Activated CD4-positive, alpha-beta T cell treated with anti-CD3 and anti-CD28 coated beads for 4 hours (primary cell): ENCODE results near the gene PBX3.

Source experiments
- DNase-seq, 2 donors: peaks; one replicate each; pipeline ENCODE4 v3.0.0-alpha.2; 2020

Gene PBX3

DNA sequence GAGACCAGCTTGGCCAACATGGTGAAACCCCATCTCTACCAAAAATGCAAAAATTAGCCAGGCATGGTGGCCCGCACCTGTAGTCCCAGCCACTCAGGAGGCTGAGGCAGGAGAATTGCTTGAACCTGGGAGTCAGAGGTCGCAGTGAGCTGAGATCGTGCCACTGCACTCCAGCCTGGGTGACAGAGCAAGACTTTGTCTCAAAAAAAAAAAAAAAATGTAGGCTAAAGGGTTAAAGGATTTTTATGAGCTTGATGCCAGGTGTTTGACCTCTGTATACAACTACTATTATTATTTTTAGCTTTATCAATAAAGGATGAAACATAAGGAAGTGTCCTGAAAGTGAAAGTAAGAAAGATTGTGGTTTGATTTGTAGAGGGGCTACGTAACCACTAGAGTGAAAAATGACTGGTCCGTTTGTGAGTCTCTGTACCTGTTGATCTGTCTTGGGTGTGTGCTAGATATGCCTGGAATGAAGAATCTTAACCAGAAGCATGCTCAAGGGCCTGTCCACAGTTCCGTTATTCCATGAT lies 76.8 kb downstream of the PBX3 start:
- peak; percentile 9 to 16 for DNase-seq

DNA sequence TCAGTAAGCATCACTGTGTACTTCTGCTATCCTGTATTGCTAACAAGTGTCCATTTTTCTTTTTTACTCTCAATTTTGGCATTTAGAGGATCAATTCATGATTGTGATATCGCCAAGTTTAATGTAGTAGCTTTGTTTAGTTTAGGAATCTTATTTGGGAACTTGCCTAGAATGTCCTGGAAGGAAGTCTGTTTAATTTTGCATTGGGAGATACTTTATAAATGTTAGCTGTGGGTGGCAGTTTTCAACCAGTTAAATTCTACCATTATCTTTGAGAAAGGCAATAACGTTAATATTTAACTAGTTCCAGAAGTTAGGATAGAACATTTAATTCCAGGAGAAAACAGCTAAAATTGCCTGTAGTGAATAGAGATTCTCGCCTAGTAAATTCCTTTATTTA lies 78.6 kb downstream of the PBX3 start:
- no peak for DNase-seq

DNA sequence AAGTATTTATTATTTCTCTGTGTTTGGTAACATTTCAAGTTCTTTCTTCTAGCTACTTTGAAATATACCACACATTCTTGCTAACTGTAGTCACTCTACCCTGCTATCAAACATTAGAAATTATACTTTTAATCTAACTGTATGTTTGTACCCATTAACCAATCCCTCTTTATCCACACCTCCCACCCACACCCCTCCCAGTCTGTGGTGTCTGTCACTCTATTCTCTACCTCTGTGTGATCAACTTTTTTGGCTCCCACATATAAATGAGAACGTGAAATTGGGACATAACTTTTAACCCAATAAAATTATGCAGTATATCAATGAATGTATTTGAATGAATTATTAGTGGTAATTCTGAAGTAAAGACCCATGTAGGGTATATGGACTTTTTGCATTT lies 79.7 kb downstream of the PBX3 start:
- DNase-seq = no peak

DNA sequence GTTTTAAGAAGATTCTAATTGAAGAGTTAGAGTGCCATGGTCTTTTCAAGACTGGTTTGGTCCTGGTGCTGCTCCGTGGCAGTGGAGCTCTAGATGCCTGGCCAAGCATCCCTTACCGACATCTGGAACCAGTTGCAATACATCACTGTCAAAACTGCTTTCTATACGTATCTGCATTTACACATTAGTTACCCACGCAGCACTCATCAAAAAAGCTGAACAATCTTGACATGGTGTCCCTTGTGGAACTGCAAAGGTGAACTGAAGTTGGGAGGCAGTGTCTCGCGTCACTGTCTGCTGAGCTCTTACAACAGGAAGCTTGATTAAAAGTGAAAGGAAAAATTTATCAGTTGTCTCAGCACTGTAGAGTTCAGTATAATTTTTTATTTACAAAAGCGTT lies 82.6 kb downstream of the PBX3 start:
- DNase-seq = peak; percentile 52 to 55

DNA sequence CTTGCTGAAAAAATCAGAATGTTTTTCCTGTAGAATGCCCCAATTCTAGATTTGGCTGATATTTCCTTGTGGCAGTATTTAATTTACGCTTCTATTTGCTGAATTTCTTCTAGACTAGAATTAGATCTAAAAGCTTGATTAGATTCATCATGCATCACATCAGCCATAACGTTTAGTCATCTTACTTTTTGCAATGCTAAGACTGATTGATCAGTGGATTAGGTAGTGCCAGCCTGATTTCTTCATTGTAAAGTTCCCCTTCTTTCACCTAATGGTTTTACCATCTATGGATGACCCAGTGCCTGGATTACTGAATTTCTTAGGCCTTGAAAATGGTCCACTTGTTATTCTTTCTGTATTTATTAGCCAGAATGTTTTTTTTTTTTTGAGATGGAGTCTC lies 83.9 kb downstream of the PBX3 start:
- no peak for DNase-seq

DNA sequence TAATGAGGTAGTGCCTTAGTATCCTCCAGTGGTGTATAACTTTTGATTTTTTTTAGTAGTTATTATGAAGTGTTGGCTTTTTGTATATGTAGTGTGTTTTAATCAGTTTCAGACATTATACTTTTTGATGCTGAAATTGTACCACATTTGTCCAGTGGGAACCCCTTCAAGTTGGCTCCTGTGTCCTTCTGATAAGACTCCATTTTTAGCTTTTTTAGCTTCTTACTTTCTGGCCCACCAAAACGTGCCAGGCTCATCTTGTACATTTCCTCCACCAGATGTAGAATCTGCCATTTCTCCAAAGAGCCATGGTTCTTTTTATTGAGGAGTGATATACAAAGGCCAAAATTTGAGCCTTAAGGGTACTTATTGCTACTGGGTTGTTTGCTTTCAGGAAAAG lies 84.4 kb downstream of the PBX3 start:
- DNase-seq = no peak

DNA sequence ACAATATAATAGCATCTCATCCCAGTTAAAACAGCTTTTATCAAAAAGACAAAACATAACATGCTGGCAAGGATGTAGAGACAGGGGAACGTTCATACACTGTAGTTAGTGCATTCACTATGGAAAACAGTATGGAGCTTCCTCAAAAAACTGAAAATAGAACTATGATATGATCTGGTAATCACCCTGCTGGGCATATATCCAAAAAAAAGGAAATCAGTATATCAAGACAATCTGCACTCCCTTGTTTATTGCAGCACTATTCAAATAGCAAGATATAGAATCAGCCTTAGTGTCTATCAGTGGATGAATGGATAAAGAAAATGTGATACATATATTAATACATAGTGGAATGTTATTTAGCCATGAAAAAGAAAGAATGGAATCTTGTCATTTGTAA lies 88.5 kb downstream of the PBX3 start:
- DNase-seq = no peak

DNA sequence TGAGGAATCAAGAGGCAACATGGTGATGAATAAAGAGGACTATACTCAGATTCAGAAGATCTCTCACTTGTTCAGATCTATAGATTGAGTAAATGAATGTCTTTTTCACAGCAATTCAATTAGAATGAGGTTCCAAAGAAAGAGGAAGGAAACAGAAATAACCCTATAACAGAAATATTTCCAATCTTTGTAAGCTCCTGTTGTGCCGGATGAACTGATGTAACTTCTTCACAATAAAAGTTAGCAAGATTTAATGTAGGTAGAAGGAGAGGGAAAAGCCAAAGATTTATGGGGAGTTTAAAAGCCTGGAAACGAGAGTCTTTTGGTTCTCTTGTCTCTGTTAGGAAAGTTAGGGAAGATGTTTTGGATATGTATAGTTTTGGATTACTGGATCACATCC lies 92.1 kb downstream of the PBX3 start:
- no peak for DNase-seq

DNA sequence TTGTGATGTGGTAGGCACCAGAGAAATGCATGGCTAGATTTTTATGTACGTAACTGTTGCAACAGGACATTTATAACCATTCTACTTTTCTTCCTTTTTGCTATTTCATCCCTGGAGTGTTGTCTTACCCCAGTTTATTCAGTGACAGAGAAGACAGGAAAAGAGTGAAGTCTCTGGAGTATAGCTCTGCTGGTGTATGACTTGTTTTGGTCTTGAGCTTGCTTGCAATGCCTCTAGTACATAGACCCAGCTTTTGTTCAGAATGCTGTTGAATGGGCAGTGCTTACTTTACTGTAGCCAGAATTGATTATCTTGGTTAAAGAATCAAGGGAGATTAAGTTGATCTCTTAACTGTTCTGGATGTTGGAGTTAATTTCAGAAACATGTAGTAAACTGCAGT lies 94.3 kb downstream of the PBX3 start:
- no peak for DNase-seq

DNA sequence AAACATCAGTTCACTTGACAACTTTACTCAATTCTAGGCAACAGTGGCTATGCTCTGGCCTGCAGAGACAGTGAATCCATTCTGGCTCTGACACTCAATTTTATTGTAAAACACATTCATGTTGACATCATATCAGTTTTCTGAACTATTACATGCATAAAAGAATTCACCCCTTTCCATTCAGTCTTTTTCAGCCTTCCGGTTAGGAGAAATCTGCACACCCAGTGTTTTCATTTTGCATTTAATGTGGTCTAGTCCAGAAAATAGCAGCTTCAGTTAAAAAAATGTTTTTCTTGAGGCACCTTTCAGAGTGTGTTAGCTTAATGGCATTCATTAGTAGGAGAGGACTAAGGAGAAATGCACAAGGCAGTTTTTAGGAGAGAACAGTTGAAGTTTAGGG lies 95.1 kb downstream of the PBX3 start:
- no peak for DNase-seq

DNA sequence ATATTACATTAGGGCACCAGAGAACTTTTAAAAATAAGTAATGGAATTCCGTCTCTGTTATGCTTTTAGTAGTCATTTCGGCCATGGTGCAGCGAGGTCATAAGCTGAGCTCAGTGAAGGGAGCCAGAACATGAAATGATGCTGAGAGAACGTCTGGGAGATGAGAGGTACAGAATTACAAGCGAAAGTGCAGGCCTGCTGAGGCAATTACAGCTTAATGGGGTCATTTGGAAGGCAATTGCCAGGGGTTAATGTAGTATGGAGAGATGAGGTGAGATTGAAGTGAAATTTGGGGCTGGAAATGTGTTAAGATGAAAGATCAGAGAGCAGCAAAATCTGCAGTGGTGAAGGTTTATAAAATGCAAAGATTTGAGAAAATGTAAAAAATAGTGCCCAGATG lies 96.5 kb downstream of the PBX3 start:
- DNase-seq = no peak

DNA sequence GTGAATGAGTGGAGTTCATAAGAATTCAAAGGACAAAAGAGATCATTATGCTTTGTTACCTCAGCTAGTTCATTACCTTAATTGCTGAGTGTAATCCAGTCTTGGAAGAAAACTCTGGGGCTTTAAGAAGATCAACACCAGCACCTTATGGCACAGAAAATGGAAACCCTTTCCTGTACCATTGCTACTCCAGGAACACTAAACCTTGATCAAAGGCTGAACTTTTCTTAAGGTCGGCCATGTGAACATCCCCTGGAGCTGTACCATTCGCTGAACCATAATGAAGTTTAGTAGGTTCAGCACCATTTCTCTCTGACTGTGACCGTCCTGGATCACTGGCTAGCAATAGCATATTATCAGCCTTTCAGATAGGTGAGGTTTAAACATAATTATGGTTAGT lies 97.4 kb downstream of the PBX3 start:
- DNase-seq = no peak

DNA sequence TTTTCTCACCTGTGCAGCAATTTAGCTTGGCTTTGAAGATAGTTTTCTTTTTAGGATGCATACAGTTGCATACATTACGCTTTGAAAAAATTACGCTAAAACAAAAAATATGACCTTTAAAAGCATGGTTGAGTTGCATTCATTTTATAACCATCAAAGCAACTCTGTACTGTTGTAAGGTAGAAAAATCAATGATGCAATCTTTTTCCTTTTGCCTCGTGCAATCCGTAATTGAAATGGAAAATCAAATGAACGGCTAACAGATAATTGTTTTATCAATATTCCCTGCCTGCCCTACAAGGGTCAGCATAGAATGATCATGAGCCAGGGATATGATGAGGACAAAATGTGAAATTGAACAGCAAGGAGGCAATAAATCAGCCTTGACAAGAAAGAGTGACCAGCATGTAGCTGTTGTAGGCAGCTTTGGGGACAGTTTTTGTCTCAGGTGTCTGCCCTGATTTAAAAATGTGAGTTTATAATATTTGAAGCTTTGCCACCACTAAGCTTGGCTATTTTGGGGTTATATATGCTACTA lies 98.2 kb downstream of the PBX3 start:
- no peak for DNase-seq

DNA sequence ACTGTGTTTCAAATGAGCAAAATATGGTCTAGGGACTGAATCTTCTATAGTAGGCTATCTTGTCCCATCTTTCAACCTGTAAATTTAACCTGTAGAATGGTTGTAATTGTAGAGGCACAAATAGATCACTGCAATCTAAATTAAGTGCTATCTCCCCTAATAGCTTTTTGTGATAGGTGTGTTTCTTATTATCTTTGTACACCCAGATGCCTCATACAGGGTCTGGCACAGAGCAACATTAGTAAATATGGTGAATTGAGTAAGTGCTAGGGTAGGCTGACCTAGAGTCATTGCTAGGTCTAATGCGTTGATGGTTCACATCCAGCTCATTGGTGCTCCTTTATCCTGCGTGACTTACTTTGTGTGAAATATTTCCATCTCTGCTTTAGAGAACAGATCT lies 100.6 kb downstream of the PBX3 start:
- DNase-seq = no peak

DNA sequence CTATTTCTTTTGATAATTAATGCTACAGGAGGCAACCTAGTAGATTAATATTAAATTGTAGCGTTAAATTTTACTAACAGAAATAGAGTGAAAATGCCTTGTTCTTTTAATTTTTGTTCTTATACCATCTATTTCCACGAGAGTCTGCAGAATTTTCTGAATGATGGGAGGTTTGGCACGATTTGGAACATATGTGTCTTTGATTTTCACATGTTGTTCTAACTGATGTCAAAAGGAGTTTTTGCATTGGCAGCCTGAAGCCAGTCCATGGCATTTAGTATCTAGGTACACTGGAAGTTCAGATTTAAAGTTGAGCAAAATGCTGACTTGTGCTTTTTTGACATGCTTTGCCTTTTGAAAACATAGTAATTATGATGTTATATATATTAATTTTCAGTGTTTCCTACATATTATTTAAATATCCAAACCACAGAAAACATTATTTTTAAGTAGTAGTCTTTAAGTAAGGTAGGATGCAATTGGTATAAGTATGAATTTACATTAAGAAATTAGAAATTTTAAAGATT lies 103.0 kb downstream of the PBX3 start:
- DNase-seq = no peak

DNA sequence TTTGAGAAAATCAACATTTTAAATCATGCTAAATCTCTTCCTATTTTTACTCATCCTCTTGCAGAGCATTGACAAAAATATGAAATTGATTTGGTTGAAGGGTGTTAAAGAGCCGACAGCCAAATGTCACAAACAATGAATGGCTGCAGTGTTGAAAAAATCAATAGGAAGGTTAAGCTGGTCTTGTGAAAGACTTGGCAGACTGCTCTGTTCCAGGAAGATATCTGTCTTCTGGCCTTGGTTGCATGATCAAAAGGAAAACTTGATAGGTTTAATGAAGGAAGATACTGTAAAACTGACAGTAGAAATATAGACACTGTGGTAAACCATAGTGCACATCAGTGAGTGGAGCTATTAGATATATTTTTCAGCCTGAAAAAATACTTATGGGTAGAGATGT lies 103.6 kb downstream of the PBX3 start:
- DNase-seq = no peak

DNA sequence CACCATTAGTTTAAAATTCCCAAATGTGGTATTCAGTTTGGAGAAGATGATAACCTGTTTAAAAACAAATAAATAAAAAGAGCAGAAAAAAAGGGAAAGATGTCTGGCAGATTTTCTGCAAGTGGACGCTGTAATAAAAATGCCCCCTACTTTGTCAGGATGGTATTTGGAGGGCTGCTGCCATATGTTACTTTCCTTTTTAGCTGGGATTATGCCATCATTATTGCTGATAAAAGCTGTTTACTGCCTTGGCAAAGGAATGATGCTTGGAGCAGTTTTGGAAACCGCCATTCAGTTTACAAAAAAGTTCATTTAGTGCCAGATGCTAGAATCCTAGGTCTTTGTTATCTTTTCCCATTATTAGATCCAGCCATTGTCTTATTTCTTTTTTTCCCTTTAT lies 104.8 kb downstream of the PBX3 start:
- DNase-seq = no peak

DNA sequence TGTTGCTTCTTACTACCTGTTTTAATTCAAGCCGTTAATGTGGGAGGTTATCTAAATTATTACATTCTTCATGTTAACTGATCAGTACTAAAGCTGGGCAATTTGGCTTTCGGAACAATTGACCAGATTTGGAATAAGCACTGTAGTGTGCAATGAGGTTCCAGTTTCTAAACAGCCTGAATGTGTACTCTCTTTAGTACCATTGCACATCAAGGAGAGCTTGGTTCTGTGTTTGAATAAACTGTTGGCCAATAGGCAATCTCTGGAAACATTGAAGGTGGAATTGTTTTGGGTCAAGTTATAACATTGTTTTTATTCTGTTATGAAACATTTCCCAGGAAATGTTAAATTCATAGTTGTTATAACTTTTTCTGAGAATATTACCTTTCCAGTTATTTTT lies 105.2 kb downstream of the PBX3 start:
- DNase-seq = no peak

DNA sequence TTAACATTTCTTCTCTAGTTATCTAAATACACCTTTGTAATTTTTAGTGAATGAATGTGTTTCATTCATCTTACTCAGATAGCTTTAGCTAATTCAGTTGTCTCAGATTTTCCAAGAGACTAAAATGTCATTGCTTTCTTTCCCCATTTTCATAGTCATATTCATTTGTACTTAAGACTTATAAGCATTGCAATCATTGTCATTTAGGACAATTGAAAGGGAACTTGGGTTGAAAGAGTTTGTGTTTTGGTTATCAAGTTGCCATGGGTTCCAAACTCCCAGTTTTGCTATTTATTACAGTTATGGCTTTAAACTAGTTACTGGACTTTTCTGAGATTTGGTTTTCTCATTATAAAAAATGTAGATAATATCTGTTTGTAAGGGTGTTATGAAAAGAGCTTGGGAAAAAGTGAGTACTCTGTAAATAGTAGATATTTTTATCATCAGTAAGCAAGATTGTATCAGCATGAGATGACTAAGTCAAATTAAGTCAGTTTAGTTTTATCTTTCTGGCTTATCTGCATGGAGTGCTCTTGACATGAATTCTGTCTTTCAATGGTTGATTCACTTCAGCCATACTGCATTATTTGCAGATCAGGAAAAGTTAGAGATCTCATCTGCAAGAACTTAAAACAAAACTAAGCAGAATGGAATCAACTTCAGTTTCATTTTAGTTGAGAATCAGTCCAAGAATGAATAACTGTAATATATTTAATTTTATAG lies 107.5 kb downstream of the PBX3 start:
- no peak for DNase-seq

DNA sequence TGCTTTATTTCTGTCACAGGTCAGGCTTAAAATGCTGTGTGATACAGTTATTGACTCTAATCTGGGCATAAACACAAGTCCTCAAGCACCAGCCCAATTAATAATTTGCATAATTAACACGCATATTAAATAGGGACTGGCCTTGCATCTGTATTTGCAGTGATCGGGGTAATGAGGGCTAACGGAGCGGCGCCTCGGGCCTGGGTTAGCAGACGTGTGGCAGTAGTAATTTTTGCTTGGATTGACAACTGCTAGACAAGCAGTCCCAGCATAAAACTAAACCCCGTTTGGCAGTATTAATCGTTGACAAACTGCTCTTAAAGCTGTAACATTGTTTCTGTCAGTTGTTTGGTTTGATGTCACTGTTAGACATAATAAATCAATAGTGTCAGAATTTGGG lies 109.2 kb downstream of the PBX3 start:
- DNase-seq = no peak

DNA sequence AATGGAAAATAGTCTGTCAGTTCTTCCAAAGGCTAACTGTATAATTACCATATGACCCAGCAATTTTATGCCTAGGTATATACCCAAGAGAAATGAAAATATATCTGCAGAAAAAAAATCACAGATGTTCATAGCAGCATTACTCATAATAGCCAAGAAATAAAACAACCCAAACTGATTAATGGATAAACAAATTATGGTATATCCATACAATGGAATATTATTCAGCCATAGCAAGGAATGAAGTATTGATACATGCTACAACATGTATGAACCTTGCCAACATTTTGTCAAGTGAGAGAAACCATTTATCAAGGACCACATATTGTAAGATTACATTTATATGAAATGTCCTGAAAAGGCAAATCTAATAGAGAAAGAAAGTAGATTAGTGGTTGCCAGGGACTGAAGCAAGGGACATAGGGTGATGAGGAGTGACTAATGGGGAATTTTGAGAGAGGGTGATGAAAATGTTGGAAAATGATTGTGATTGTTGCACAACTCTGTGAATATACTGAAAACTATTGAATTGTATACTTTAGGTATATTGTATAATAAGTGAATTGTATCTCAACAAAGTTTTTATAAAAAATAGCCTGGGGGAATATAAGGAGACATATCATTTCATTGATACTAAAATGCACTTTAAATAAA lies 114.4 kb downstream of the PBX3 start:
- DNase-seq = no peak

DNA sequence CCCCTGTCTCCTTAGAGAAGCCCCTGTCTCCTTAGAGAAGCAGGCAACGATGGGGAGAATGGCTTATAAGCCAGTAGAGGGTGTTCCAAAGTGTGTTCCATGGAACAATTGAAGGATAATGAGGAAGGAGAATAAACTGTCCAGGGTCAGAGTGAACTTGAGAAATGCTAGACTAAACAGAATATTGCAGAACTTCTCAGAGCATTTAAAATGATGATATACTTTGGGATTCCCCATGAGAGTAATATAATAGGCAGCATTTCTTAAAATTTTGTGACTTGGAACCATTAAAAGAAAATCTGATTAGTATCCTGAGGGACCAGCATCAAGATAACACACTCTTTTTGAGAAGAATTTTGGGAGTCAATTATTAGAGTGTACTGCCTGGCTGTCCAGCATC lies 116.8 kb downstream of the PBX3 start:
- DNase-seq = no peak

DNA sequence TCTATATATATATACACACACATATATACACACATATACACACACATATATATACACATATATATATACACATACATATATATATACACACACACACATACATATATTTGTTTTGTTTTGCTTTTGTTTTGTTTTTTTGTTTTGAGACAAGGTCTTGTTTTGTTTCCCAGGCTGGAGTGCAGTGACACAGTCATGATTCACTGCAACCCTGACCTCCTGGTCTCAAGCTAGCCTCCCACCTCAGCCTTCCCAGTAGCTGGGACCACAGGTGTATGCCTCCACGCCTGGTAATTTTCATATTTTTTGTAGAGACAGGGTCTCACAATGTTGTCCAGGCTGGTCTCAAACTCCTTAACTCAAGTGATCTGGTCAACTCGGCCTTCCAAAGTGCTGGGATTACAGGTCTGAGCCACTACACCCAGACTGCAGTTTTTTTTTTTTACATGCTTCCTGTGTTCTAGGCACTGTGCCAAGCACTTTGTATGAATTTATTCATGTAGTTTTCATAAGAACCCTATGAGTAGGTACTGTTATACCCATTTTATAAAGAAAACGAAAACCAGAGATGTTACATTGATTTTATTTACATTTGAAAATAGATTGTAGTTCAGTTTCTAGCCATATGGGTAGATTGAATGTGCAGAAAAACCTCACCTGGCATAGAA lies 120.7 kb downstream of the PBX3 start:
- DNase-seq = no peak

DNA sequence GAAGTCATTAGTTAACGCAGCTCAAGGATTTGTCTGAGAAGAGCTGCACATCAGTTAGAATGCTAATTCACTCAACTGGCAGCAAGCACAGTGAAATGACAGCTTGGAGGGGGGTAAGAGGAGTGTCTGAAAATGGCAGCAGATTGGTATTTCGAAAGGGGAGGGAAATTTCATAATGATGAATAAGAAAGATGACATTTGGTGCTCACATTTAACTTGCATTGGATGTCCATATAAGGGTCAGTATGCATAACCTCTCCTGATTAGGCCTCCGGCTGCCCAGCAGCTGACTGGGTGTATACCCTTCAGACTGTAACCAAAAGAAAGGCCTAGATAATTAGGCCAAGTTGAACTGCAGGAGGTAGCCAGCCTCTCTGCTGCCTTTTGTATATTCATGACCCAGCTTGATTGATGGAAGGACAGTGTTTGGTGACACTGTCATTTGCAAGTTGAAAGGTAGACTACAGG lies 131.0 kb downstream of the PBX3 start:
- DNase-seq = no peak
